WERI-Rb-1 (cell line): ENCODE measurements around the gene POLD3.

Experiments used
- DNase-seq: peaks from one replicate; pipeline ENCODE4 v3.0.0-alpha.2; 2020
- H3K27ac ChIP-seq: fragments of 250-450 bp; sonication (Bioruptor Pico); 2 replicates; pipeline ENCODE4 v1.5.1; 2020; ENCODE audit warnings: mild to moderate bottlenecking, moderate library complexity
- H3K27me3 ChIP-seq: fragments of 250-450 bp; sonication (Bioruptor Pico); 2 replicates; pipeline ENCODE4 v1.5.1; 2021; ENCODE audit warnings: mild to moderate bottlenecking, low read depth, moderate library complexity; ENCODE audit not compliant: insufficient read depth, severe bottlenecking
- H3K36me3 ChIP-seq: fragments of 250-450 bp; sonication (Bioruptor Pico); 2 replicates; pipeline ENCODE4 v1.5.1; 2020; ENCODE audit warnings: mild to moderate bottlenecking, moderate library complexity
- H3K4me3 ChIP-seq: 2 replicates; pipeline ENCODE4 v1.5.1; 2011; ENCODE audit warnings: low read depth, mild to moderate bottlenecking, control low read depth, low read length
- H3K9me3 ChIP-seq: fragments of 250-450 bp; sonication (Bioruptor Pico); 2 replicates; pipeline ENCODE4 v1.5.1; 2021; ENCODE audit warnings: mild to moderate bottlenecking, moderate library complexity; ENCODE audit not compliant: severe bottlenecking
- CTCF ChIP-seq: IDR thresholded peaks from 2 replicates; pipeline ENCODE4 v1.5.1; 2011; ENCODE audit warnings: low read depth, mild to moderate bottlenecking, control low read depth, inconsistent platforms, low read length

POLD3 gene

GRCh38 chr11:74678041-74678440, 85.7 kb downstream of the POLD3 start:
- no peak overlapping the region for H3K27ac ChIP-seq
- no peaks in the 10 kb centered on the region for H3K27me3 ChIP-seq
- peaks cover 9% of the 10 kb centered on the region for H3K9me3 ChIP-seq
- no peak for TF ChIP-seq CTCF
- no peak for DNase-seq
- no peak overlapping the region for H3K4me3 ChIP-seq
- no peaks in the 10 kb centered on the region for H3K36me3 ChIP-seq

GRCh38 chr11:74678591-74679512, 86.5 kb downstream of the POLD3 start:
- Histone ChIP-seq H3K9me3 (peaks cover 9% of the 10 kb centered on the region), H3K27me3 (no peaks in the 10 kb centered on the region), H3K4me3 (no peak overlapping the region), H3K36me3 (no peaks in the 10 kb centered on the region), H3K27ac (no peak overlapping the region)
- TF ChIP-seq CTCF: no peak
- no peak for DNase-seq

GRCh38 chr11:74679513-74679865, 87.1 kb downstream of the POLD3 start:
- DNase-seq: no peak
- no peaks in the 10 kb centered on the region for H3K27me3 ChIP-seq
- no peak overlapping the region for H3K27ac ChIP-seq
- peaks cover 3% of the 10 kb centered on the region for H3K9me3 ChIP-seq
- no peak overlapping the region for H3K4me3 ChIP-seq
- no peaks in the 10 kb centered on the region for H3K36me3 ChIP-seq
- no peak for TF ChIP-seq CTCF

- Histone ChIP-seq H3K27me3 (no peaks in the 10 kb centered on the region), H3K27ac (no peak overlapping the region), H3K36me3 (no peaks in the 10 kb centered on the region), H3K4me3 (no peak overlapping the region), H3K9me3 (no peaks in the 10 kb centered on the region)
- DNase-seq: no peak
- TF ChIP-seq CTCF: no peak
These were observed 87.8 kb downstream of the POLD3 start for GRCh38 chr11:74680035-74680671.

- H3K4me3 ChIP-seq: no peak overlapping the region
- H3K27me3 ChIP-seq: no peaks in the 10 kb centered on the region
- H3K36me3 ChIP-seq: no peaks in the 10 kb centered on the region
- TF ChIP-seq CTCF: no peak
- H3K27ac ChIP-seq: no peak overlapping the region
- no peaks in the 10 kb centered on the region for H3K9me3 ChIP-seq
- DNase-seq: no peak
These were observed 88.5 kb downstream of the POLD3 start for GRCh38 chr11:74680703-74681531.
